GM18870 (cell line): ENCODE measurements around the gene SLC13A4.
"Not testable (repeated sequence)": the region's sequence is repeated elsewhere in the genome, so short reads cannot be mapped to it uniquely, and the experiment has no call there.

Experiments used
- ATAC-seq: cut with Tn5 transposase; IDR thresholded peaks from one replicate; pipeline ENCODE4 v1.9.1; 2021; ENCODE audit warnings: moderate library complexity; ENCODE audit not compliant: unreplicated experiment

SLC13A4 gene

DNA sequence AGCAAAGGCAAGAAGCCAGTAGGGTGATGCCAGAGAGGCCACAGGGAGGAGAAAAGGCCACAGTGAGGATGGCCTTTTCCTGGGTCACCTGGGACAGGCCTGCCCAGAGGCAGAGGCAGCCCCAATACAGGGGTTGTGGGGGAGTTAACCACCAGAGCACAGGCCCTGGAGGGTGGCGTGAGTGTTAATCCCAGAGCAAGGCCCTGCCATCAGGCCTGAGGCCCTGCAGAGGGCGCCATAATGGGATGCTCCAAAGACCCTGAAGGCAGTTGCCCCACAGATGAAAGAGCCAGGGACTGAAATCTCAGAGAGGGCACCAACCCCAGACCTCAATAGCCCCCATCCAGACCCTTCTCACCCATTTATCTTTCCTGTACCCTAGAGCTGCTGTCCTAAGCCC lies 23.9 kb downstream of the SLC13A4 start:
- ATAC-seq, result no peak

DNA sequence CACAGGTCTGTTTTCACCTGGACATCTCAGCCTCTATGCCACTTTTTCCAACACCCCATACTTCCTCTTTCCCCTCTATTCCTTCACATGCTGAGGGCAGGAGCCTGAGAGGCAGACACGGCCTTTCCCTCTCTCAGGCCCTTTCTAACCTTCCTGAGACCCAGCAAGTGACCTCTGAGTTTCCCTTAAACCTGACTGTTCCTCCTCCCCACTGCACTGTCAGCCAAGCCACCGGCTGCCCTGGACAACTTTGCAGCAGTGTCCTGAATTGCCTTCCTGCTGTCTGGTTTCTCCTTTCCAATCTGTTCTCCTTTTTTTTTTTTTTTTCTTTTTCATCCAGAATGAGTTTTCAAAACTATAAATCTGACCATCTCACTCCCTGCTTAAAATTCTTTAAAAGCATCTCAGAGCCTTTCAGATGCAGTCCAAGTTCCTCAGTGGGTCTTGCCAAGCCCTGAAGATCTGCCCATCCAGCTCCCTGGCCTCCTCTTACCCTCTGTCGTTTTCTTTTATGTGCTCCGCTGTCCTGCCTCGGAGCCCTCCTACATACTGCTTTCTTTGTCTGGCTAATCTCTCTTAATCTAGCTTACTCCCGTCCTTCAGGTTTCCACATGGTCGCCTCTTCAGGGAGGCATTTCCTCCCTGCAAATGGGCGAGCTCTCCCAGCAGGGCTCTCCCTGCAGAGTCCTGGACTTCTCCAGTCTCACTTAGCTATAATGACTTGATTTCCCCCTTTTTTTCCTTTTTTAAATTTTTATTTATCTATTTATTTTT lies 30.5 kb downstream of the SLC13A4 start:
- no peak for ATAC-seq

DNA sequence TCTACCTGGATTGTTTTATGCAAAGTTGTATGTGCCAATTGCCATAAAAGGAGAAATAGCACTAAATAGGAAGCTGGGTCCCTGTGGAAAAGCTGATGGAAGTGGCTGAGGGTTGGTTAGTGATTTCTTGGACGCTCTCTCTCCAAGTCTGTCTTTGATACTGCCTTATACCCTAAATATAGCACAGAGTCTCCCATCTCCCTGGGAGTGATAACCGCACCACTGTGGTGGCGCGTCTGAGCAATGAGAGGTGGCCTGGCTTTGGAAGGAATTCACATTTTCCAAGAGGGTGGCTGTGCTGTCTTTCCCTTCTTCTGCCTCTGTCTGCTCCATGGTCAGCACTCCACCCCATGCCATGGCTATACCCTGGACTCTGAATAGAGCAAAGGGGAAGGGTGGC lies 34.4 kb downstream of the SLC13A4 start:
- no peak for ATAC-seq

DNA sequence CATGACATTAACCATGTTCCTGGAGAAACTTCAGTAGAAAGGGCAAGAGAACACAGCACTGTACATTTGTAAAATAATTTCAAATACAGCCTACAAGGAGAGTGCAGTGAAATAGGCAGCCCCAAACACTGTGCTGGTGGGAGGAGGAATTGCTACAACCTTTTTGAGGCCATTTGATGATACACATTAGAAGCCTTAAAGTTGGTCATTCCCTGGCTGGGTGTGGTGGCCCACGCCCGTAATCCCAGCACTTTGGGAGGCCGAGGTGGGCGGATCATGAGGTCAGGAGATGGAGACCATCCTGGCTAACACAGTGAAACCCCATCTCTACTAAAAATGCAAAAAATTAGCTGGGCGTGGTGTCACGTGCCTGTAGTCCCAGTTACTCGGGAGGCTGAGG lies 35.4 kb downstream of the SLC13A4 start:
- ATAC-seq, result not testable (repeated sequence)

DNA sequence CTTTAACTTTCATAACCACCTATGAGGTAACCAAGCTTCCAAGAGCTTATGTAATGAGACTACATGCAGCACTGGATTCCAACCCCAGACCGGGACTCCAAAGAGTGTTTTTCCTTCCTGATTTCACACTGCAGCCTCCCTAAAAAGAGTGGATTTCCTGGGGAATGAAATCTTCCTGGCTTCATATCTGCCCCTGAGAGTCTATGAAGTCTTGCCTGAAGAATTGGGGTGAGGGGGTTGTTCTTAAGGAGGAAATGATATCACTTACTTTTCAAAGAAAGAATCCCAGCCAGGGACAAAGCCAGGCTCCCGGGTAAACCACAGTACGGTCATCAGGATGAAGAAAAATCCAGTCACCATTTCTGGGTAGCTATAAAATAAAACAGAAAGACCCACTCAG lies 35.9 kb downstream of the SLC13A4 start:
- ATAC-seq, result no peak

DNA sequence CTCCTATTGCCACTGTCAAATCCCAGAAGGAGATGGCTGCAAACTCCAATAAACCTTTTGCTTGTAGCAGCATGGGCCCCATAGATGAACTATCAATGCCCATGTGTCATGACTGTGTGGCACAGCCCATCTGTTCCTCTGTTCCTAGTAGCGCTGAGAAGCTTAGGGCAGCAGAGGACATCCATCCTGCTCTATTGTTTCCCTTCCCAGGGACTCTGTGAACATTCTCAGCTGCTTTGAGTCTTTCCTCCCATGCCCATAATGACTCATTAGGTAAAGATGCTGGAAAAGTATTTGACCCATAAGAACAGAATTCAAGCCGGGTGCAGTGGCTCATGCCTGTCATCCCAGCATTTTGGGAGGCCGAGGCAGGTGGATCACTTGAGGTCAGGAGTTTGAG lies 37.4 kb downstream of the SLC13A4 start:
- no peak for ATAC-seq

DNA sequence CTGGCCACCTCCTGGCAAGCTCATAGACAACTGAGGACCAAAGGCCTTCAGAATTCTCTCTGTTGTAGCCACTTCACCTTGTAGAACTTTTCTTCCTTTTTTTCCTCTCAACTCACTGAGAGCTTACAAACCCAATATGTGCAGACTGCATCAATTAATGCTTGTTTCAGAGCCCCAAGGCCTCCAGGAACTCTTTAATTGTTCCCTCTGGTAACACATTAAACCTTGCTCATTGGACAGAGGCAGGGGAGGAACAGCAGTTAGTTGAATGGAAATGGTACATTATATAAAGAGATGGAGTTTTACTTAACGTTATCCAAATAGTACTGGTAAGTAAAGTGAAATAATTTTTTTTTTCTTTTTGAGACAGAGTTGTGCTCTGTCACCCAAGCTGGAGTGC lies 40.5 kb downstream of the SLC13A4 start:
- no peak for ATAC-seq

DNA sequence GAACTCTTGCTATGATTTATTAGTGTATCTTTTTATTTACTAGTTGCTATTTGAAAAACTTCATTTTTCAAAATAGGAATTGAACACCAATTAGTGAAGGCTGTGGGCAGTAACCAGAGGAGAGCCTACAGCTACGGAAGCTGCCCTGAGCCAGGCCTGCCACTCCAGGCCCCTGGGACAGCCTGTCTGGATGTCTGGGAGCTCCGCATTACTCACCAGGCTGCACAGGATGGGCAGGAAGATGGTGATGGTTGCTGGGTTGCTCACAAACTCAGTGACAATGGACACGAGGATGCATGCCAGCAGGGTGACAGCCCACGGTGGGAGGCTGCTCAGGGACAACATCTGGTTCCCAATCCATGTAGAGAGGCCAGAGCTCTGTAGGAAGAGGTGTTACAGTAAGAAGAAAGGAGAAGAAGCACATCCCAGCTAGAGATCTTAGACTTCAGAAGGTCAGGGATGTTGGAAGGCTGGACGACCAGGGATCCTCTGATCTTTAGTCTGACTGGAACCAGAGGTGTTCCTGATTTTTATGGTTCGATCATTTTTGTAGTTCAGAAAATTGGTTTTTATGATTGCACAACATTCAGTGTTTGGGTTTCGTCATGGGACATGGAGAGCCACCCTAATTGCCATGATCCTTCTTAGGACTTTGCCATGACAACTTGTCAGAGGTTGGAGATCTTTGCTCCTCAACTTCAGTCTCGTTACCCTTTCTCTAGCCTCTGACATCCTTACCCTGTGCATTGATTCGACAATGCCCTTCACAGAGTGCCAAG lies 42.5 kb downstream of the SLC13A4 start:
- ATAC-seq, result no peak

DNA sequence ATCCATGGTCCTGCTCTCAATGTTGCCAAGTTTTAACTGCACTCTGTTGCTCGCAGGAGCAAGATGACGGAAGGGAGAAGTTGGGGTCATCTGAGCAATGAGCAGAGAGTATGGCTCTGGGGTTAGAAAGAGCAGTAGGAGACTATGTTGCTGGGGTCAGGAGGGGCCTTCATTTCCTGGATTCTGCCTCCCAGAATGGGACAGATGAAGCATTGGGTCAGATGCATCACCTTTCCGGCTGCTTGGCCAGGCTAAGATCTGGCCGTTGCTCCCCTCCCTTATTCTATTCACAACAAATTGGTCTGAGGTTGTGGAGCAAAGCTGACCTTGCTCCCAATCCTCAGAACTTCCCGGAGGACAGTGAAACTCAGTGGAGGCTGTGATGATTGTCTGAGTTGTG lies 43.3 kb downstream of the SLC13A4 start:
- no peak for ATAC-seq

DNA sequence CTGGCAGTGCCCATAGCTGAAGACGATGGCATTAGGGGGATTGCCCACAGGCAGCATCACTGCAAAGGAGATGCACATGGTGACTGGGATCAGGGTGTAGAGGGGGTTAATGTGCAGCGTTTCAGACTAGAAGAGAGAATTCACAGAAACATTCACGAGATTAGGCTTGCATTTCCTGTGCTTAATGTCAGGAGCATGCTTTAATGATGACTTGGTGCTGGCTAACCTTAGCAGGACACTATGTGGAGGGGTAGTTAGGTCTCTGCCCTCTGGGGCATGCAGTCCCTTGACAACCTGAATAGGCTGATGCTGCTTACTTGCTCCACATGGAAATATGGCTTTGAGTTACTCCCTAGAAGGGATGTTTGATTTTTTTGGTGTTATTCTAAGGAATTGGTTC lies 43.9 kb downstream of the SLC13A4 start:
- no peak for ATAC-seq

DNA sequence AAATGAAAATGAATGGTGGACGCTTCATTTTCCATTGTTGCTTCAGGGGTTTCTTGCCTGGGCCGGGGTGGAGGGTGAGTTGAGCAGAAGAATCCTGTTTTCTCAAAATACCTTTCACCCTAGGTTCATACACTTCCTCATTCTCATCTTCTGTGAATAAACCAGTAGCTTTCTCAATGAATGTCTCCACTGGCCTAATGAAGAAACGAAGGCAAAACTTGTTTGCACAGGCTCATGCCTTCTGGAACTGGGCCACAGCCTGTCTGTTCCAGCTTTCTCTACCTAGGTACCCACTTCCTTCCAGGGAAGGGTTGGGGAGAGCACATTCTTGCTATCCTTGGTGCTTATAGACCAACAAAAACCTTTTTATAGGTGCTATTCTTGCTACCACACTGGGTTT lies 44.4 kb downstream of the SLC13A4 start:
- no peak for ATAC-seq

DNA sequence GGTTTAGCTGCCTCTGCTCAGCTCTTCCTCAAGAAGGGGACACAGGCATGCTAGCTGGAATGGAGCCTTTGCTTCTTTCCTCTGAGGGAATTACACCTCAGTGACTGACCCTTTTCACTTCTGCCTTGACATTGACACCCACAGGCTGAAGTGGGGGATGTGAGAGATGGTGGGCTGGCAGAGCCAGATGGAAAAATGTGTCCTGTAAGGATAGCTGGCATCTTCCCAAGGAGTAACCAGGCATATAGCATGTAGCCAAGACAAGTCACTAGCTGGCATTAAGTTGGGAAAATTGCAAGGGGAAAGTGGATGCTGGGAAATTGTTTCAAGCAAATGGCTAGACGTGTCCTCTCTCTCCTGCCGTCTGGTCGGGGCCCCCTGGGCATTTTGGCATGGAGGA lies 45.8 kb downstream of the SLC13A4 start:
- no peak for ATAC-seq

DNA sequence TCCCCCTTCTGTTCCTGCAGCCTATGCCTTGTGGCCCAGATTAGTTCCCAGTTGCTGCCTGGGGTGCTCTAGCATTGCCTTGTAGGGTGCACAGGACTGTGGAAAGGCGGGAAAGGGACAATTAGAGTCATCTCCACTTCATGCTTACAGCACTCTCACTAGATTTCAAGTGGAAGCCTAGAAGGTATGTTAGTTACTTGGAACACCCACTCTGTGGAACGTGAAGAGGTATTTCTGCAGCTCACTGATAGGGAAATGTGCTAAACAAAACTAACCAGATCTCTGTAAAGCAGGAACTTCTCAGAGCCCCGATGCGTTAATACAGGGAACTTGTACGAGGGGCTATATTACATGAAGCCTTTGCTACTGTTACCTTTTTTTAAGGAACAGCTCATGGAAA lies 46.2 kb downstream of the SLC13A4 start:
- no peak for ATAC-seq

DNA sequence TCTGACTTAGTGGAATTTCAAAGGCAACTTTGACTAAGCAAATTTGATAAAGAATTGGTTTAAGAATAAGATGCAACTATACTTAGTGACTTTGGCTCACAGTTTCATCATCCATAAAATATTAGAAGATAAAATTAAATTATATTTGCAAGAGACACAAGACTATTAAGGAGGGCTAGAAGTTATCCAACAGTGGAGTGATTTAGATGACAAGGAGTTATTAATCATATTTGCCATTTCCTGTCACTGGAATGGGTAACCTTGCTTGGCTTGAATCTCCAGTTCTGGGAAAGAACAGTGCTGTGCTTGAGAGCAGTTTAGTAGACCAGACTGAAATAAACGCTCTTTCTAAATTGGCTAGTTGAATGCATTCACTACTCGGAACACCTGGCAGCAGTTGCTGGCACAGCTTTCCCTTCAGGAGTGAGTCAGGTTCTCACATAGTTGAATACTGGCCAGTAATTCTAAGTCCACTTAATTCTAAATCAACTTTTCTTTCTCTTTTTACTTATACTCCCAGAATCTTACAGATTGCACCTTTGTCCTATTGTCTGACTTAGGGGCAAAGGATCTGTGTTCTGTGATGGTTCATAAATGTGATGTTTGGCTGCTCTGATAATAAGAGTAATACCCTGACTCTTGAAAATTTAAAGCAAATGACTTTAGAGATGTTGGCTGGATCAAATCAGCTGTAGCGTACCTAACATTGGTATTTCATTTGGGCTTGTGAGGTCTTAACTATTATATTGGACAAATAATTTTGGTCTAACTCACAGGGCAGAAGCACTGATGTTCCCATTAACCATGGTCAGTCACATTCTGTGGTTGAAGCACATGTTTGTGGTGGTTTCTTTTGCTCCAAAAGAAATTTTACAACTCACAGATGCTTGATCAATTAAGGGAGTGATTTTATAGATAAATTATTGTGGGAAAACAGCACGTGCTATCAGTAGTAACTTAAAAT lies 49.1 kb downstream of the SLC13A4 start:
- no peak for ATAC-seq

DNA sequence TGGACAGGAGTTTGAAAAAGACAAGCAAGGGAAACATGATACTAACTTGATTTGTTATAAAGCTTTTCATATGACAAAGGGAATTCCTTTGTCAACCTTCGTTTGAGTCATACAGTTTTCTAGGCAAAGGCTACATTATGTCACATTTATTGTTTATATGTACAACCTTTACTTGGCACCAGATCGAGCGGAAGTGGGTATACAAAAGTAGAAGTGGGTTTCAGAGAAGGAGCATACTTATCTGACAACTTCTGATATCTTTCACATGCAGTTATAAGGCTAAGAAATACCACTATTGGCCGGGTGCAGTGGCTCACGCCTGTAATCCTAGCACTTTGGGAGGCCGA lies 54.7 kb downstream of the SLC13A4 start:
- no peak for ATAC-seq

DNA sequence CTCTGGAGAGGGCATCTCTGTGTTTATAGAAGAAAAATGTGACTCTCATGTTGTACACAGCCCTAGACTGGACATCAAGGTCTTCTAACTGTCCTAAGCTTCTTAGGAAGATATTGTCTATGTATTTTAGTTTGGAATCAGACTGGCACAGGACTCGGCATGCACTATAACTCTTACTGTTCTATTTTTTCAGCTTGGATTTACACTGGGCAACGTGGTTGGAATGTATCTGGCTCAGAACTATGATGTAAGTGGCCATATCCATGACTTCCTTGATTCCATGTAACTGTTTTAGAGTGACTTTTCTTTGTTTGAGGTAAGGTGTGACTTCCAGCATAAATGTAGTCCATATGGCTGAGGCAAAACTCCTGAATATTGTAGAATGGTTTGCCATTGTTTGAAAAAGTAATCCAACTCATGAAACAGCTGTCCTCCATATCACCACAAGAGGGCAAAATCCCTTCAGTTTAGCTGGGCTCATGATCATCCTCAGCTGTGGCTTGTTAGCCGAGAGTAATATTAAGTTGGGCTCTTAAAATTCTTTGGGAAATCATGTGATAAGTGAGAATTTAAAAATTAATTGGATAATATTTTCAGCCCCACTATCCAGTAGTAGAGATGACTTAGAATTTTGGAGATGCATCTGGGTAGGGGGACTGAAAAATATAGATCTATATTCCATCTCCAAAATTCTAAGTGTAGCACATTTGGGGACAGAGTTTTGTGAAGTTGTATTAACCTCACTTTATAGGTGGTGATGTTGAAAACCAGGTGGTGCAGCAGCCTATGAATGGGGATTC lies 55.2 kb downstream of the SLC13A4 start:
- peak; percentile 77 for ATAC-seq

DNA sequence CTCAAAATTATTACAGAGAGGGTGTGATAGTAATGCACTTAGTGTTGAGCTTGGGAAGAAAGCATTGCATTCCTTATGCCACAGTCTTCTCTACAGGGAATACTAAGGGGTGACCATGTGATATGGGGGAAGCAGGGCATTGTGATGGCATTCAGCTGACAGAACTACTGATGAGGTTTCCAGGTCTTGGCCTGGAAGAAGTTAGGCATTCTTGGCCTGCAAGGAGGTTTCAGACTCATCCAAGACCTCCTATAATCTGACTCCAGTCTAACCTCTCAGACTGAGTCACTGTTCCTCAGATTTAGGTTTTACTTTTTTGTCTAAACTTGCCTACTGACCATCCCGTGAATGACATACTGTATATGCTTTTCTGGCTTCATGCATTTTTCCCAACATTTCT lies 57.8 kb downstream of the SLC13A4 start:
- no peak for ATAC-seq

DNA sequence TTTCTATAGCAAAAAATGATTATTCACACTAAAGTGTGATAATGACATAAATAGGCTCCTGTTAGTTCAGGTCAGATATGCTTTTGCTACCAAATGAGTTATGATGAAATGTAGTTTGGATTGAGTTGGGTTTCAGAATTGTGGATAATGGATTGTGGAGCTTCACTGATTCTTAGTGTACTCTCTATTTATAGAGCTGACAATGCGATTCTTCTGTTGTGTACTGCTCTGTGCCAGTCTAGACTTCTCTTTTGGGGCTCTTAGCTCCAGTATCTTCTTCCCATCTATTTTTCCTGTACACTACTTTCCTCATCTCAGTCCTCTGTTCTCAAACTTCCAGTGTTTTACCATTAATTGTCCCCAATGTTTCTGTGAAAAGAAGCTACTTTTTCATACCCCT lies 58.2 kb downstream of the SLC13A4 start:
- ATAC-seq, result no peak

DNA sequence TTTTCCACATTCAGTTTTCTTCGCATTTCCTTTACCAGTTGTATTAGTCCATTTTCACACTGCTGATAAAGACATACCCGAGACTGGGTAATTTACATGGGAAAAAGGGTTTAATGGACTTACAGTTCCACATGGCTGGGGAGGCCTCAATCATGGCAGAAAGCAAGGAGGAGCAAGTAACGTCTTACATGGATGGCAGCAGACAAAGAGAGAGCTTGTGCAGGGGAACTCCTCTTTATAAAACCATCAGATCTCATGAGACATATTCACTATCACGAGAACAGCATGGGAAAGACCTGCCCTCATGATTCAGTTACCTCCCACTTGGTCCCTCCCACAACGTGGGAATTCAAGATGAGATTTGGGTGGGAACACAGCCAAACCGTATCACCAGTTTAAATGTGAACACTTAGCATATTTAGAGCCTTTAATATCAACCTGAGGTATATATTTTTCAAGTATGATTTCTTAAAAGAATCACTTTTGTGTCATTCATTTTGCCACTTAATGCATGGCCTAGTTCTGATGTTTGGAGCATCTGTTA lies 59.1 kb downstream of the SLC13A4 start:
- not testable (repeated sequence) for ATAC-seq

DNA sequence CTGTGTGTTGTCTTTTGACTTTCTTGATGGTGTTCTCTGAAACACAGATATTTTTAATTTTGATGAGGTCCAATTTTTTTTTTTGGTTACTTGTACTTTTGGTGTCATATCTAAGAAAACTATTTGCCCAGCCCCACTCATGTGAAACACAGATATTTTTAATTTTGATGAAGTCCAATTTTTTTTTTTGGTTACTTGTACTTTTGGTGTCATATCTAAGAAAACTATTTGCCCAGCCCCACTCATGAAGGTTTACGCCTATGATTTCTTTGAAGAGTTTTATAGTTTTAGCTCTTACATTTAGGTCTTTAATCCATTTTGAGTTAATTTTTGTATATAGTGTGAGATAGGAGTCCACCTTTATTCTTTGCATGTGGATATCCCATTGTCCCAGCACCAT lies 60.4 kb downstream of the SLC13A4 start:
- ATAC-seq, result not testable (repeated sequence)
